GM19372 (cell line): ENCODE results near the gene PTPRO.
"Not testable (repeated sequence)": the region's sequence is repeated elsewhere in the genome, so short reads cannot be mapped to it uniquely, and the experiment has no call there.

ENCODE experiments used
- ATAC-seq: cut with Tn5 transposase; IDR thresholded peaks from one replicate; pipeline ENCODE4 v1.9.1; 2021; ENCODE audit warnings: mild to moderate bottlenecking, low read depth, moderate library complexity; ENCODE audit not compliant: unreplicated experiment

Gene PTPRO

GRCh38 chr12:15597125-15597830 lies 275.0 kb downstream of the PTPRO start:
- ATAC-seq, result no peak

- no peak for ATAC-seq
Observed at GRCh38 chr12:15599266-15600037, 277.1 kb downstream of the PTPRO start.

DNA sequence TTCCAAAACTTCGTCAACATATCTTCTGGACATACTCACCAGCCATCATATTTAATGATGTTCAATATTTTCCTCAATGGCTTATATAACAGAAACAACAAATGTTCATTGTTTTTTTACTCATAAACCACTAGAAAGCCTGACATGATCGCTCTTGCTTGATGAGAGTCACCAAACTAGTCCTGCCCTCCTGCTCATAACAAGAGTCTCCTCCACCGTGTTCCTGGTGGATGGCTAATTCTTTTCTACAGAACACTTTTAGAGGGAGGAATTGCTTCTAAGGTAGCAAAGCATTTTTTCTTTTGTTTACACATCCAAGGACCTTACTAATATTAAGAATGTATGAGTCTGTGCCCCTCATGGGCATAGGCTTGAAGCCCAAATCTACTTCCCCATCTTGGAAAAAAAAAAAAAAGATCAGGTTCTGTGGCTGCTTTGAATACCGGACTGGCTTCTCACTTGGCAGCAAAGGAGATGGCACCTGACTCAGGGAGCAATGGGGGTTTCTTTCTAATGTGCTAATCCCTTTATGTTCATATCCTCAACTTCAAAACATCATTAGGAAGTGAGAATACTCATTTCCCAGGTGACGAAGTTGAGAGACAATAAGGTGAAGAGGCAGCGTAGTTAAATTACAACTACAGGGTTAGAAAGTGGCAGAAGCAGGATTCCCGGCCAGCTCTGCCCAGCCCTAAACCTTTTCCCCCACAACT lies 278.1 kb downstream of the PTPRO start:
- no peak for ATAC-seq

GRCh38 chr12:15601210-15601800 lies 279.0 kb downstream of the PTPRO start:
- ATAC-seq, result no peak

GRCh38 chr12:15602051-15602672 lies 279.9 kb downstream of the PTPRO start:
- no peak for ATAC-seq

DNA sequence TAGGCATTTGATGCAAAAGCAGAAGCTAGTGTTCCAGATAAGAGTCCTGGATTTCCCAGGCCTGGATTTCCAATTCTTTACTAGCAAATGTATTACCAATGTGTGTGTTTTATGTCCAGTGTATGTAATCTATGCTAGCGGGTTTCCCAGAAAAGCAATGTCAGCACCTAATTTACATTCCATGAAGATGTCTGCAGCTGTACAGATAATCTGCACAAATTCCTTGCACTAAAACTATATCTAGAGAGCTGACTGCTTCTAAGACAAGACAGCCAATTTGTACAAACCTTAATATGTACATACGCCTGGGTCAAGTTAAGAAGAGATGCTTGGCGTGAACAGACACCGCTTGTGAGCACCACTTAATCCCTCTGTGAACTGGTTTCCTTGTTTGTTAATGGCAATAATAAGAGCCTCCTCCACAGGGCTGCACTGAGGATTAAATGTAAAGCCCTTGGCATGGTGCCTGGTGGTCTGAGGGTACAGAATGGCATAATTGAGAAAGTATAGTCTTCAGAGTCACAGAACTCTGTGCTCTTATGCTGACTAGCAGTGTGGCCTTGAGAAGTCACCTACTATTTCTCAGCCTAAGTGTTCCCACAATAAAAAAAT lies 281.3 kb downstream of the PTPRO start:
- no peak for ATAC-seq

- ATAC-seq, result no peak
Observed at GRCh38 chr12:15605881-15606590, 283.7 kb downstream of the PTPRO start.

DNA sequence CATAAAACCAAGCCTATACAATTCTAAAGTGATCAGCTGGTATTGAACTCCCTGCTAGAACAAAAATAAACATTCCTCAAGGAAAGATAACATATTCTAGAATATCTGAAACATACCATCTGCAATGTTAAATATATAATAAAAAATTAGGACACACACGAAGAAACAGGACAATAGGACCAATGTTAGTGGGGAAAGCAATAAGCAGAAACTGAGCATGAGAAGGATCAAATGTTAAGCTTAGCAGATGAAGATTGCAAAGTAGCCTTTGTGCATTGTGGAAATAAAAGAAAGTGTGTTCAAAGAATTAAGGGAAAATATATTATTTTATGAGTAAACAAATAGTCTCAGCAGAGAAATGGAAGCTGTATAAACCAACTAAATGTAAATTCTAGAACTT lies 286.1 kb downstream of the PTPRO start:
- no peak for ATAC-seq

GRCh38 chr12:15608941-15609340 lies 286.6 kb downstream of the PTPRO start:
- ATAC-seq, result no peak

DNA sequence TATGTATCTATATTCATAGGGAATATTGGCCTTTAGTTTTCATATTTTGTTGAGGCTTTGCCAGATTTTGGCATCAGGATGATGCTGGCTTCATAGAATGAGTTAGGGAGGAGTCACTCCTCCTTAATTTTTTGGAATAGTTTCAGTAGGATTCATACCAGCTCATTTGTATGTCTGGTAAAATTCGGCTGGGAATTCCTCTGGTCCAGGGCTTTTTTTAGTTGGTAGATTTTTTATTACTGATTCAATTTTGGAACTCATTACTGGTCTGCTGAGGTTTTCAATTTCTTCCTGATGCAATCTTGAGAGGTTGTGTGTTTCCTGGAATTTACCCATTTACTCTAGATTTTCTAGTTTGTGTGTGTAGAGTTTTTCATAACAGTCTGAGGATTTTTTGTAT lies 291.7 kb downstream of the PTPRO start:
- no peak for ATAC-seq

DNA sequence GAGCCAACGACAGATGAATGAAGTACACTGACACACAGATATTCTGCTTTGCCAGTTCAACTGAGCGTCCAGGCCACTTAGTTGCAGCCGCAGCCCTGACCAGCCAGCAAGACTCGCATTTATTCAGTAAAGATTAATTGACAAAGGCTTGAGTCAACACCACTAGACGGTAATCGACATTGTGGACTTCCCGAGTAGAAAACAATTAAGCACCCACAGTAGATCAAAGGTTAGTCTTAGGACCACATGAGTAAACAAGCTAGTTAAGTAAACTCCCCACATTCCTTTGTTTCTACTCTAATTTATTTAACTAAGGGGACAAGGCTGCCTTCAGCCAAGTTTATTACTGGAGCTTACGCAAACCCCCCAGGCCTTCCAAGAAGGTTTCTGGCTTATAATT lies 294.2 kb downstream of the PTPRO start:
- ATAC-seq, result not testable (repeated sequence)

DNA sequence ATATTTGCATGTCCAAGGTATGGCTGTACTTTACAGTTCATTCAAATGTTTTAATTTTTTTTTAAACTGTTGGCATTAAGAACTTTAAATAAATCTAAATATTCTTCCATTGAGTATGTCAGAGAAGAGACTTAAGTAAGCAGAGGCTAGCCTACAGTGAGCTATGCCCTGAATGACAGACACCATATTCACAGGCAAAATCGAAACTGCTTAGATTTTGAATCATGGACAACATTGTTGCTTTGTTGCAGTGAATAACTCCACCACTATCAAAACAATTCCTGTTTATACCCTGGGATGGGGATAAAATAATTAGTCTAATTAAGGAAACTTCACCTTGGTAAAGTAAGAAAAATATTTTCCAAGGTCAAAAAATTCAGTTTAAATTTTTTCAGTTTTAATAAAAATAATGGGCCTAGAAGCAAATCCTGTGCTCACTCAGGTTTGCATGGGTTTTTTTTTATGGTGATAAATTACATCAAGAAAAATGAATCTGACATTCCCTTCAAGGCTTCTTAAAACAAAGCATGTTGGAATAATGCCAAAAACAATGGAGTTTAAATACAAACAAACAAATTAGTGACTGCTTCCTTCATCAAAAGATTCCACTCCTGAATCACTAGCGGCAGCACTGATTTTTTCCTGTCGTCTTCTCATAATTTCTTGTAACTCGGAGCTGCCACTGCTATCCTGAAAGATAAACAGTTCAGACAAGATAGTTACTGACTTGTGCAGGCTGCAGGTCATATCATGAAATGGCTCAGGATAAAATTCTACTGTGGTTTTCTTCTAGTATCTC lies 298.6 kb downstream of the PTPRO start:
- no peak for ATAC-seq

DNA sequence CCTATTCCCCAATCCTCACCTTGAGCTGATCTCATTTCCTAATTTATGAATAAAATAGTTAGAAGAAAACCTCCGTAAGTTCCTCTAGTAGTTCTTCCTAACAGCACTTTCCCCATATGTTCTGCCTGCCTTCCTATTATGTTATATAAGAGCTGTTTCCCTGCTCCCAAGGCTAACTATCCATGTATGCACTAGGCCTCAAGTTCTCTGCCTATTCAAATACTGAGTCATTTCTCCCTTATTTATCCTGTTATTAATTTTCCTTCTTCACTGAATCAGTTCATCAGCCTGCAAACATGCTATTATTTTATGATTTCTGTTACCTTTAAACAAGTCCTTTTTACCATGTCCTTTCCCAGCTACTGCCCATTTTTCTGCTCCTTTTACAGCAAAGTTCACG lies 302.8 kb downstream of the PTPRO start:
- ATAC-seq, result no peak

DNA sequence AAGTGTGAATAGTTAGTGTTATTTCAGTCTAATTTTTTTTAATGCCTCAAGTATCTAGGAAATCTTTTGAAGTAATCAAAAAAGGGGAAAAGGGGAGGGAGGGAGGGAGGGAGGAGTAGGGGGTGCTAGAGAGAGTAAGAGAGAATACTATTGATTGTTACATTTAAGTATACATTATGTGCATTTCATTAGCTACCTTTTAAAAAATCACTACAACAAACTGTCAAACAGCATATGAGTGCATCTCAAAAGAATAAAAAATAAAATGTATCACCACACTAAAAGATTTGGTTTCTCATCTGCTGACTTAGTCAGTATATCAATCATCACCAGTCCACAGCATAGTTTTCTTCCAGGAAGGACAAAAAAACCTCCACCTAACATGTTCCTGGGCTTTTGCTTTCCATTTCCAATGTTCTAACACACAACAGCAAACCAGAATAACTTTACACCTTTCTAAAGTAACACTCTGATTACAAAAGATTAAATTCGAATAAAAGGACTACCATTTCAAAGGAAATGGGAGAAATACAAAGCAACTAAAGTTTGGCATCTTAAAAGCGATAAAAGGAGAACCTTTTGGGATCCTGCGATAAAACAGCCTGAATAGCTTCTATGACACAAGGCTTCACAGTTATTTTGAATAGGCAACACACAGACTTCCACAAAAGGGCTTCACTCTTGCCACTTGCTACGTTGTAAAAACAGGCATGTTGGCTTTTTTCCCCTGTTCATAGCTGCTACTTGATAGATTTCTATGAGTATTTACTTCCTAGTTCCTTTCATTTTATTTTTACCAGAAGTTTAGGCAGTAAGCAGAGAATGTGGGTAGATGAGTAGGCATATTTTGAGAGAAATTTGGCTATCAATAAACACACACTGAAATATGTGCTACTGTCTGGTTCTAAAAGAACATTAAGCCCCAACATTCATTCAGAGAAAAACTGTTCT lies 306.0 kb downstream of the PTPRO start:
- ATAC-seq, result no peak

- no peak for ATAC-seq
Observed at GRCh38 chr12:15629108-15629507, 306.8 kb downstream of the PTPRO start.

GRCh38 chr12:15629761-15630160 lies 307.5 kb downstream of the PTPRO start:
- ATAC-seq, result no peak

GRCh38 chr12:15631007-15631715 lies 308.9 kb downstream of the PTPRO start:
- ATAC-seq, result no peak
